Ishikawa (cell line): ENCODE data around the gene PLAGL1.

Source experiments
- CEBPB ChIP-seq: IDR thresholded peaks from 2 replicates; pipeline ENCODE4 v1.6.1; 2012
- CREB1 ChIP-seq: IDR thresholded peaks from 2 replicates; pipeline ENCODE4 v1.6.1; 2012; ENCODE audit warnings: low read depth
- EGR1 ChIP-seq: IDR thresholded peaks from 2 replicates; pipeline ENCODE4 v1.6.1; 2012
- EP300 ChIP-seq: IDR thresholded peaks from 2 replicates; pipeline ENCODE4 v1.6.1; 2012; ENCODE audit warnings: borderline replicate concordance
- FOXM1 ChIP-seq: IDR thresholded peaks from 2 replicates; pipeline ENCODE4 v1.6.1; 2012; ENCODE audit warnings: low read depth, borderline replicate concordance
- NFIC ChIP-seq: IDR thresholded peaks from 2 replicates; pipeline ENCODE4 v1.6.1; 2012
- RAD21 ChIP-seq: IDR thresholded peaks from 2 replicates; pipeline ENCODE4 v1.6.1; 2012; ENCODE audit warnings: low read depth
- TAF1 ChIP-seq: IDR thresholded peaks from 2 replicates; pipeline ENCODE4 v1.6.1; 2012; ENCODE audit warnings: low read depth, mild to moderate bottlenecking
- TCF12 ChIP-seq: IDR thresholded peaks from 2 replicates; pipeline ENCODE4 v1.6.1; 2012; ENCODE audit warnings: low read depth
- TEAD4 ChIP-seq: IDR thresholded peaks from 2 replicates; pipeline ENCODE4 v1.6.1; 2012
- YY1 ChIP-seq: IDR thresholded peaks from 2 replicates; pipeline ENCODE4 v1.6.1; 2012; ENCODE audit warnings: low read depth
- ZBTB7A ChIP-seq: IDR thresholded peaks from 2 replicates; pipeline ENCODE4 v1.6.1; 2012; ENCODE audit warnings: low read depth
- TF ChIP-seq, protein P1 (sequence below): IDR thresholded peaks from 2 replicates; pipeline ENCODE4 v1.6.1; 2012
- TF ChIP-seq, protein P2 (sequence below): IDR thresholded peaks from 2 replicates; pipeline ENCODE4 v1.6.1; 2012
- TF ChIP-seq, protein P3 (sequence below): IDR thresholded peaks from 2 replicates; pipeline ENCODE4 v1.6.1; 2012; ENCODE audit warnings: low read depth, mild to moderate bottlenecking

The PLAGL1 gene

DNA sequence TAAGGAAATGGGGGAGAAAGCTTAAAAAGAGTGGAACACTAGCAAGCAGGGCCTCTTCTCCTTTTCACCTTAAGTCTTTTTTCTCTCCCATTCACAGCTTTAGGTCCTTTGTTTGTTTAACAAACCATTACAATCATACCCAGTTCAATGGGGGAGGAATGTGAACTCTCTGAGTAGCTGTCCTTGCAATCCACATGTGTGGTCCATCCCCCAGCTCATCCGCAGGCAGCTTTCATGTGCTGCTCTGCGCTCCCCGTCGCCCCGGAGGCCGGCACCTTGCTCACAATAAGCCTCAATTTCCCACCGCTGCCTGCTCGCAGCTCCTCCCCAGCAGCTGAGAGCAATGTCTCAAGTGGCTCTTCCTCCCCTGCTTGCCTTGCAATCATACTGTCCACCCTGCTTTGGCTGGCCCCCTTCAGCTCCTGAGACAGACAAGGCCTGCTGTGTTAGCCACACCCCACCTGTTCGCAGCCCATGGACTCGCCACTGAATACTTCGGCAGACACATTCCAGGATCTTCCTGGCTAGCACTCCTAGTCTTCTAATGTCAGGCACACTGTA lies 49.1 kb downstream of the PLAGL1 start:
- no peak for TF ChIP-seq NFIC
- no peak for TF ChIP-seq EP300
- no peak for TF ChIP-seq EGR1
- TF ChIP-seq, protein P1, sequence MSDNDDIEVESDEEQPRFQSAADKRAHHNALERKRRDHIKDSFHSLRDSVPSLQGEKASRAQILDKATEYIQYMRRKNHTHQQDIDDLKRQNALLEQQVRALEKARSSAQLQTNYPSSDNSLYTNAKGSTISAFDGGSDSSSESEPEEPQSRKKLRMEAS: no peak
- TF ChIP-seq FOXM1: no peak
- TF ChIP-seq CEBPB: no peak
- TF ChIP-seq ZBTB7A: no peak
- TF ChIP-seq TEAD4: no peak
- TF ChIP-seq TCF12: no peak
- TF ChIP-seq RAD21: no peak
- TF ChIP-seq, protein P2, sequence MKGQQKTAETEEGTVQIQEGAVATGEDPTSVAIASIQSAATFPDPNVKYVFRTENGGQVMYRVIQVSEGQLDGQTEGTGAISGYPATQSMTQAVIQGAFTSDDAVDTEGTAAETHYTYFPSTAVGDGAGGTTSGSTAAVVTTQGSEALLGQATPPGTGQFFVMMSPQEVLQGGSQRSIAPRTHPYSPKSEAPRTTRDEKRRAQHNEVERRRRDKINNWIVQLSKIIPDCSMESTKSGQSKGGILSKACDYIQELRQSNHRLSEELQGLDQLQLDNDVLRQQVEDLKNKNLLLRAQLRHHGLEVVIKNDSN: no peak

DNA sequence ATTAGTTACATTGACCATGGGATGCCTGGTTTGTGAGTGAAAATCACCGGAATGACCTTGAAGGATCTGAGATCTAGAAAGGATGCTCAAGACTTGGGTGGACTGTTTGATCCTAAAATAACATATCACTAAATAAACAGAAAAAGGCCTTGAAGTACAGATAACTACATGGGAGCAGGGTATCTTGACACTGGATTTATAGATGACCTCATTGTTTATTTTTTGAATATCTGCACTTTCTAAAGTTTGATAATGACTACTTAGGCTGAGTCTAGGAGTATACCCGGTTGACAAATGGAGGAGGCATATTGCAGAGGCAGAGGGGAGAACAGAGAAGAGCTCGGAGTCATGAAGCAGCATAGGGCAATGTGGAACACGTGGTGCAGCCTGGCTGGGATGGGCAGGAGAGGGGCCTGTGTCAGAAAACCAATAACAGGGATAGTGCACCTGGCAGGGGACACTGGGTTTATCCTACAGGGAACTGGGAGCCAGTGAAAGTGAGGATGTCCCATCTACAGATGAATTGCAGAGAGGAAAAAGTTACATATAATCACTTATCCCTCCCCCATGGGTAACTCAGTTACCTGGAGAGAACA lies 50.3 kb downstream of the PLAGL1 start:
- no peak for TF ChIP-seq CREB1
- no peak for TF ChIP-seq CEBPB
- TF ChIP-seq, protein P1: no peak
- TF ChIP-seq, protein P2: no peak
- no peak for TF ChIP-seq NFIC
- no peak for TF ChIP-seq EGR1
- TF ChIP-seq RAD21: no peak
- no peak for TF ChIP-seq FOXM1
- TF ChIP-seq TAF1: no peak
- TF ChIP-seq, protein P3, sequence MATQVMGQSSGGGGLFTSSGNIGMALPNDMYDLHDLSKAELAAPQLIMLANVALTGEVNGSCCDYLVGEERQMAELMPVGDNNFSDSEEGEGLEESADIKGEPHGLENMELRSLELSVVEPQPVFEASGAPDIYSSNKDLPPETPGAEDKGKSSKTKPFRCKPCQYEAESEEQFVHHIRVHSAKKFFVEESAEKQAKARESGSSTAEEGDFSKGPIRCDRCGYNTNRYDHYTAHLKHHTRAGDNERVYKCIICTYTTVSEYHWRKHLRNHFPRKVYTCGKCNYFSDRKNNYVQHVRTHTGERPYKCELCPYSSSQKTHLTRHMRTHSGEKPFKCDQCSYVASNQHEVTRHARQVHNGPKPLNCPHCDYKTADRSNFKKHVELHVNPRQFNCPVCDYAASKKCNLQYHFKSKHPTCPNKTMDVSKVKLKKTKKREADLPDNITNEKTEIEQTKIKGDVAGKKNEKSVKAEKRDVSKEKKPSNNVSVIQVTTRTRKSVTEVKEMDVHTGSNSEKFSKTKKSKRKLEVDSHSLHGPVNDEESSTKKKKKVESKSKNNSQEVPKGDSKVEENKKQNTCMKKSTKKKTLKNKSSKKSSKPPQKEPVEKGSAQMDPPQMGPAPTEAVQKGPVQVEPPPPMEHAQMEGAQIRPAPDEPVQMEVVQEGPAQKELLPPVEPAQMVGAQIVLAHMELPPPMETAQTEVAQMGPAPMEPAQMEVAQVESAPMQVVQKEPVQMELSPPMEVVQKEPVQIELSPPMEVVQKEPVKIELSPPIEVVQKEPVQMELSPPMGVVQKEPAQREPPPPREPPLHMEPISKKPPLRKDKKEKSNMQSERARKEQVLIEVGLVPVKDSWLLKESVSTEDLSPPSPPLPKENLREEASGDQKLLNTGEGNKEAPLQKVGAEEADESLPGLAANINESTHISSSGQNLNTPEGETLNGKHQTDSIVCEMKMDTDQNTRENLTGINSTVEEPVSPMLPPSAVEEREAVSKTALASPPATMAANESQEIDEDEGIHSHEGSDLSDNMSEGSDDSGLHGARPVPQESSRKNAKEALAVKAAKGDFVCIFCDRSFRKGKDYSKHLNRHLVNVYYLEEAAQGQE: no peak
- no peak for TF ChIP-seq ZBTB7A
- TF ChIP-seq TEAD4: no peak
- no peak for TF ChIP-seq EP300
- TF ChIP-seq YY1: no peak
- no peak for TF ChIP-seq TCF12

DNA sequence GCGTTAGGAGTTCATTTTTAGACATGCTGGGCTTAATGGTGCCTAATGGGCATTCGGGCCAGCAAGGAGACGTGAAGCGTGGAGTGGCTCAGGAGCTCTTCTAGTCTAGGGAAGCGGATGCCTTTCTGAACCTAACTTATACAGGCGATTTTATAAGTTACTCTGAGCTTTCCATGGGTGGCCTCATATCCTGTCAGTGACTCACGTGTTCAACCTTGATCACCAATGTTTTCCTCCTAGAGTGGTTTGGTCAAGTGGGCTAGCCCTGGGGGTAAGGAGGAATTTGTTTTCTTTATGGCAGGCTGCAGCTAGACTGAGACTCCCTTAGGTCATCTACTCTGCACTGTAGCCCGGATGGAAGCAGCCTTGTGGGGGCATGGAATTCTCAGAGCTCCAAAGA lies 52.1 kb downstream of the PLAGL1 start:
- no peak for TF ChIP-seq CREB1
- TF ChIP-seq, protein P1: no peak
- no peak for TF ChIP-seq FOXM1
- TF ChIP-seq TEAD4: no peak
- TF ChIP-seq, protein P3: no peak
- TF ChIP-seq EP300: no peak
- no peak for TF ChIP-seq TAF1
- TF ChIP-seq NFIC: no peak
- no peak for TF ChIP-seq YY1
- TF ChIP-seq RAD21: no peak
- no peak for TF ChIP-seq TCF12
- no peak for TF ChIP-seq CEBPB
- TF ChIP-seq, protein P2: no peak
- TF ChIP-seq EGR1: no peak

DNA sequence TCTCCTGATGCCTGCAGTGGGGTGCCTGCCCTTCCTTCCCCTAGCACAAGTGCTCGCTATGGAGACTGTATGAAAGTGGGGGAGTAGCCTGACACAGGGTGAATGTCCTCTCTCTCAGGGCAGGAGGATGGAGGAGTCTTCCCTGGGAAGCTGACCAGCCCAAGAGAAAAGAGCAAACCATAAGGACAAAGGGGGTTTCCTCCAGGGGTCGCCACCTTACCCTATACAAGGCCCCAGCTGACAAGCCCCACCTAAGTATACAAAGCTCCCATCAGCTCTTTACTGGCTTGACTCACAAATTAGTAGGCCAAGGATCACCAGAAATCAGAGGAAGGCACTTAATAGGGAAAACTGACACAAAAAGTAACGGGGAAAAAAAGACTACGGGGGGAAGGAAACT lies 54.1 kb downstream of the PLAGL1 start:
- TF ChIP-seq EP300: no peak
- TF ChIP-seq ZBTB7A: no peak
- no peak for TF ChIP-seq YY1
- no peak for TF ChIP-seq CEBPB
- TF ChIP-seq, protein P1: no peak
- no peak for TF ChIP-seq TEAD4
- no peak for TF ChIP-seq EGR1
- TF ChIP-seq, protein P3: no peak
- TF ChIP-seq CREB1: no peak
- TF ChIP-seq NFIC: no peak
- TF ChIP-seq, protein P2: no peak
- TF ChIP-seq RAD21: no peak
- TF ChIP-seq FOXM1: no peak
- no peak for TF ChIP-seq TAF1
- TF ChIP-seq TCF12: no peak
